Right renal cortex interstitium (tissue), 3 donors: ENCODE data around the gene BMI1. TPM values are rescaled to one million over a fixed set of nuclear protein-coding genes. Genes with fewer than 3 reads are reported as not detected.
"Not testable (repeated sequence)": the region's sequence is repeated elsewhere in the genome, so short reads cannot be mapped to it uniquely, and the experiment has no call there.

Source experiments
- DNase-seq, 3 donors: peaks; one replicate each; pipeline ENCODE4 v3.0.0-alpha.2; 2013; ENCODE audit warnings: low read depth in 3 of 3, low spot score in 2 of 3
- polyA plus RNA-seq, 3 donors: library from polyadenylated mRNA; unstranded; fragments of 120-200 nt; gene quantifications; one replicate each; pipeline ENCODE4 v1.2.1, GENCODE V29; 2013; ENCODE audit not compliant: insufficient read length in 3 of 3

The BMI1 gene
- polyA plus RNA-seq, 3 donors: 103 to 121 (median 105) TPM

- DNase-seq: no peak
These were observed 18.0 kb downstream of the BMI1 start for GRCh38 chr10:22338931-22339330.

GRCh38 chr10:22339761-22340328 lies 18.9 kb downstream of the BMI1 start:
- no peak for DNase-seq

GRCh38 chr10:22340329-22341189 lies 19.7 kb downstream of the BMI1 start:
- no peak for DNase-seq

GRCh38 chr10:22341190-22341925 lies 20.5 kb downstream of the BMI1 start:
- DNase-seq: no peak

GRCh38 chr10:22341926-22342196 lies 21.0 kb downstream of the BMI1 start:
- no peak for DNase-seq

- no peak for DNase-seq
These were observed 21.5 kb downstream of the BMI1 start for GRCh38 chr10:22342421-22342820.

- no peak for DNase-seq
These were observed 22.8 kb downstream of the BMI1 start for GRCh38 chr10:22343731-22344130.

GRCh38 chr10:22344249-22344648 lies 23.4 kb downstream of the BMI1 start:
- no peak for DNase-seq

- no peak for DNase-seq
These were observed 23.9 kb downstream of the BMI1 start for GRCh38 chr10:22344781-22345300.

- no peak for DNase-seq
These were observed 24.6 kb downstream of the BMI1 start, which contains the start of gene SPAG6 for GRCh38 chr10:22345301-22346095. Gene SPAG6 (plus strand): TSS chr10:22345496. CDS start chr10:22345612, 116 bp downstream.

GRCh38 chr10:22346096-22346661 lies 25.3 kb downstream of the BMI1 start:
- DNase-seq: no peak

GRCh38 chr10:22349755-22350154 lies 28.9 kb downstream of the BMI1 start:
- DNase-seq: no peak

- no peak for DNase-seq
These were observed 30.3 kb downstream of the BMI1 start for GRCh38 chr10:22351131-22351703.

- DNase-seq: no peak
These were observed 35.5 kb downstream of the BMI1 start for GRCh38 chr10:22356324-22356873.

- not testable (repeated sequence) for DNase-seq
These were observed 36.9 kb downstream of the BMI1 start for GRCh38 chr10:22357770-22358169.

GRCh38 chr10:22363305-22363704 lies 42.4 kb downstream of the BMI1 start:
- no peak for DNase-seq

- no peak for DNase-seq
These were observed 43.7 kb downstream of the BMI1 start for GRCh38 chr10:22364407-22365140.

GRCh38 chr10:22365233-22365632 lies 44.3 kb downstream of the BMI1 start:
- no peak for DNase-seq
